GM18520 (cell line): Measurements from ENCODE around the gene SH3GL2.

Experiments
- ATAC-seq: cut with Tn5 transposase; IDR thresholded peaks from one replicate; pipeline ENCODE4 v1.9.1; 2021; ENCODE audit not compliant: unreplicated experiment

Gene SH3GL2

DNA sequence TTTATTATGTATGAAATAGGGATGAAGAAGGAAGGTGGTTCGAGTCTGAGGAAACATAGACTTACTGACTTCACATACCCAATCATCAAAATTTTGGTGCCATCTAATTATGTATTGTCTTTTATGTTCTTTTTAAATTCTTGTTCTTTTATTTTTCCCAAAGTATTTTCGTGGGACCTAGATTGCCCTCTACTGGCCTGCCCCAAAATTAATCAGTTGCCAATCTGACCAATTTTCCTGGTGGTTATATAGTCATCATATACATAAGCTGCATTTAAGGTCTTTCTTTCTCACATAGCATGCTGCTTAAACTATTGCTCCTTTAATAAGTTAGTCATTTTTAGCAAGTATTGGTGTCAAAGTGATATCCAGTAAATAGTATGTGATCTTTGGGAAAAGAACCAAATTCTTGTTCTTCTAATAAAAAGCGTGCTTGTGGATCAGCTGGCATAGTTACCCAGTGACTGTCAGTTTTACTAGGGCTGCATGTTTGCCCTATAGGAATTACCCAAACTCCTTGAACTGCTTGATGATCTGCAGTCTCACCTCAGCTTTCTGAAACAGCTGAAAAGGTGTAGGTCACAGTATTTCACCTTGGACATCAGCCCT is 223.5 kb downstream of the SH3GL2 start:
- ATAC-seq: no peak

GRCh38 chr9:17807613-17808282 is 228.9 kb downstream of the SH3GL2 start:
- no peak for ATAC-seq

DNA sequence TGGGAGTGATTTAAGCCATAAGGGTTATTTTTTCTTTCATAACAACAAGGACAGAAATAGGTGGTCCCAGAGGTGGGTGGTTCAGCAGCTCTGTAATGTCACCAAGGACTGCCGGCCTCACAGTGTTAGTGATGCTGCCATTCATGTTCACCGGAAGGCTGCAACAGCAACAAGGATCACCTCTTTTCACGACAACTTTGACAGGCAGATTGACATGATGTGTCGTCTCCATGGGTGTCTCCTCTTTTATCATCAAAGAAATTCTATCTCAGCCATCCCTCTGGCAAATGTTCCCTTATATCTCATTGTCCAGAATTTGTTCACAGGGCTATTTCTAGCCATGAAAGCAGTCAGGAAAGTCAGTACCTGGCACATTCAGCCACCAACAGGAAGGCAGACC is 231.5 kb downstream of the SH3GL2 start:
- ATAC-seq: no peak

- no peak for ATAC-seq
Observed at GRCh38 chr9:17810728-17811571, 232.1 kb downstream of the SH3GL2 start.

GRCh38 chr9:17813798-17814197 is 234.9 kb downstream of the SH3GL2 start:
- no peak for ATAC-seq

DNA sequence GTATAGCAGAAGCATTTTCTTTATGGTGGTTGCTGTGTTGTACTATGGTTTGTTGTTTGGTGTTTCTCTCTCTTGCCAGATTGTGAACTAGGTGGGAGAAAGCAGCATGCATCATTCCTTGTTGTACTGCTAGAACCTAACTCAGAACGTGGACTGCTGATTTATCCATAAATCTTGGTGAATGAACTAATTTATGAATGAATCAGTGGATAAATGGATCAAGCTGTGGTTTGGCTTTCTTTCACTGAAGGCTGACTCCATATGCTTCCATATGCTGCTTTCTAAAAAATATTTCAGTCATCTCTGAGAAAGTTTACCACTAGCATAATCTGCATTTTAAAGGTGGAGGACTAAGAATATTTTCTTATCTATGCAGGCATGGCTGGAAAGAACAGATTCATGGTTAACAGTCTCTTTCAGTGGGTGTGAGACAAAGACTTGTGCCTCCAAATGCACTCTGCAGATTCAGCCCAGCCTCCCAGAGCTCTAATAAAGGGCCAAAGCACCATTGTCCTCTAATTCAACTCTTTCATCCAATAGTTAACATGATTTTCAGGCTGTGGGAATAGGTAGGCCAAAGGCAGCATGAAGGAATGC is 237.7 kb downstream of the SH3GL2 start:
- no peak for ATAC-seq

GRCh38 chr9:17824191-17824590 is 245.3 kb downstream of the SH3GL2 start:
- no peak for ATAC-seq

DNA sequence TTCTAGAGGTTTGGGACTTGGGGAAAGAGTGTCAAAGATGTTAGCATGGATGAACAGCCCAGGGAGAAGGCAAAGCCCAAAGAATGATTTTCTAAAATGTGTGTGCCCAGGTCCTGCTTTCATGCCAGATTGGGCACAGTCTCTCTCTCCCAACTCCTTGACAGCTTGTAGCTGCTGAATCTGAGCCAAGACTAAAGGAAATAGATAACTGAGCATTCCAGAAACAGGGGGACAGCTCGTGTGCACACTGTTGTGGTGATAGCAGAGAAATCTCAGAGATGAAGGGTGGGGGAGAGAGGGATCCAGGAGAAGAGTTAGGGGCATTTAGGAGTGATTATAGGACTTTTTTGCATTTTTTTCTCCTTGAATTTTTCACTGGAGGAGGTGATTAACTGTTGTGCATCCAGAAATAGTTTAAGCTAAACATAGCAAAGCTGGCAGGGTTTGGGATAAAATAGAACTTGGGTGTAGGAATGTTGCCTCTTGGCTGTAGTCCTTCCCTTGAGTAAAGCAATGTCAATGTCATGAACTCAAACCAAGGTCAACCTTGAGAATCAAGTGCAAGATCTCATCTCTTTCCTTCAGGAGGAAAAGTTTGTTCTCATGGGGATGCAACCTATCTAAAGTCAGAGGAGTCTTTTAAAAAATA is 245.9 kb downstream of the SH3GL2 start:
- no peak for ATAC-seq

GRCh38 chr9:17825265-17825659 is 246.4 kb downstream of the SH3GL2 start:
- no peak for ATAC-seq

GRCh38 chr9:17829064-17829463 is 250.2 kb downstream of the SH3GL2 start:
- ATAC-seq: no peak

GRCh38 chr9:17829812-17830385 is 251.0 kb downstream of the SH3GL2 start:
- no peak for ATAC-seq

GRCh38 chr9:17832812-17833211 is 253.9 kb downstream of the SH3GL2 start:
- no peak for ATAC-seq

- ATAC-seq: no peak
Observed at GRCh38 chr9:17833846-17834245, 255.0 kb downstream of the SH3GL2 start.

DNA sequence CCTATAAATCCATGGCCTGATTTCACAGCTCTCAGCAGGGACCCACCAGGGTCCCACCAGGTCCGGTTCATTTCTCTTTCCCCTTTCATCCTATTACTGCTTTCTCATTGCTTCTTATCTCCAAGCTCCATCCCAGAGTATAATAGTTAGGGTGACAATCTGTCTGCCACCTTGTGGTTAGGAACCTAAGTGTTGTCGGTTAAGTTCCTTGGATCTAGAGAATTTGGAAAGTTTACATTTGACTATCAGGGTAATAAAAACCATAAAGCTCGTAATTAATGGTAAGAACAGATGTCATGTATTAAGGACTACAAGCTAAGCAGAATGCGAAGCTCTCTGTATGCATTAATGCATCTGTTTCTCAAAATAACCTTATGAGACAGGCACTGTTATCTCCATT is 259.1 kb downstream of the SH3GL2 start:
- ATAC-seq: no peak

DNA sequence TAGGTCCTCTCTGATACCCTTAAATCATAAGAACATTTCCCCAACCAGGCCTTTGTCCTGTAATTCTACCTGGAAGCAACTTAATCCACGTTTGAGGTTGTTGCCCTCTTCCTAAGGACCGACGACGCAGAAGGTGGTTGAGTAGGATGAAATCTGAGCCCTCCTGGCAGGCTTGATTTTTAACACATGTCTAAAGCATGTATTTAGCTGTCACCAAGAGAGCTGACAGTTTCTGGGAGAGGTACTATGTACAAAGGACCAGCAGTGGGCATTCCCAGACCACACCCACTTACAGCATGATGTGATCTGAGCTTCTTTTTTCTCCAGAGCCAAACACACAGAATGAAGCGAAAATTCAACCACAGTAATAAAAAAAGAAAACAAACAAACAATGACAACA is 260.9 kb downstream of the SH3GL2 start:
- no peak for ATAC-seq

- no peak for ATAC-seq
Observed at GRCh38 chr9:17843236-17843635, 264.4 kb downstream of the SH3GL2 start.
